DND-41 (cell line): Measurements from ENCODE around the gene TRAPPC5.

Source experiments
- EZH2 ChIP-seq: IDR thresholded peaks from 3 replicates; pipeline ENCODE4 v1.6.1; 2012; ENCODE audit warnings: borderline replicate concordance, low read depth, mild to moderate bottlenecking, moderate library complexity, low read length, inconsistent platforms; ENCODE audit not compliant: severe bottlenecking
- TF ChIP-seq, protein P1 (sequence below): IDR thresholded peaks from 2 replicates; pipeline ENCODE4 v1.5.1; 2012; ENCODE audit warnings: borderline replicate concordance, low read length, moderate library complexity, mild to moderate bottlenecking; ENCODE audit not compliant: poor library complexity, severe bottlenecking; ENCODE audit errors: extremely low read depth

DNA sequence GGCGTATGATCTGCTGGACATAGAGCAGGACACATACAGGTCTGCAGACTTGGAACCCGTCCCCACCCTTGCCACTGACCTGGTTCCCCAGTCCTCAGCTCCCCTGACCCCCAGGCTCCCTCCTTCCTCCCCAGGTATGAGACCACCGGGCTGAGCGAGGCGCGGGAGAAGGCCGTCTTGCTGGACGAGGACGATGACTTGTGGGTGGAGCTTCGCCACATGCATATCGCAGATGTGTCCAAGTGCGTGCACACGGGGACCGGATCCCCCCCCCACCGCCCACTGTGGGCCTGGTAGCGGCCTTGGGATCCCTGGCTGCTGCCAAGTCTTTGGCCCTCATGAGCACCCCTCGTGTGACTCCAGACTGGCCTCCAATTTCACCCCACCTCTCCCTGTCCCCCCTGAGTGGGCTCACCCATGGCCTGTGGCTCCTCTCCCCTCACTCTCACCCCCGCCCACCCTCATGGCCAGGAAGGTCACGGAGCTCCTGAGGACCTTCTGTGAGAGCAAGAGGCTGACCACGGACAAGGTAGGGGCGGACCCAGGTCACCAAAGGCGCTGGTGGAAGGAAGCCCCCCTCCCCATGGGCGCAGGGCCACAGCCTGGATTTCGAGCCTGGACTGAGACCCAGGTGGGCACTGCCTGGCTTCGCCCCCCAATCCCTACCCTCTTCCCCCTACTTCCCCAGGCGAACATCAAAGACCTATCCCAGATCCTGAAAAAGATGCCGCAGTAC is 38.2 kb upstream of the TRAPPC5 start:
- TF ChIP-seq, protein P1, sequence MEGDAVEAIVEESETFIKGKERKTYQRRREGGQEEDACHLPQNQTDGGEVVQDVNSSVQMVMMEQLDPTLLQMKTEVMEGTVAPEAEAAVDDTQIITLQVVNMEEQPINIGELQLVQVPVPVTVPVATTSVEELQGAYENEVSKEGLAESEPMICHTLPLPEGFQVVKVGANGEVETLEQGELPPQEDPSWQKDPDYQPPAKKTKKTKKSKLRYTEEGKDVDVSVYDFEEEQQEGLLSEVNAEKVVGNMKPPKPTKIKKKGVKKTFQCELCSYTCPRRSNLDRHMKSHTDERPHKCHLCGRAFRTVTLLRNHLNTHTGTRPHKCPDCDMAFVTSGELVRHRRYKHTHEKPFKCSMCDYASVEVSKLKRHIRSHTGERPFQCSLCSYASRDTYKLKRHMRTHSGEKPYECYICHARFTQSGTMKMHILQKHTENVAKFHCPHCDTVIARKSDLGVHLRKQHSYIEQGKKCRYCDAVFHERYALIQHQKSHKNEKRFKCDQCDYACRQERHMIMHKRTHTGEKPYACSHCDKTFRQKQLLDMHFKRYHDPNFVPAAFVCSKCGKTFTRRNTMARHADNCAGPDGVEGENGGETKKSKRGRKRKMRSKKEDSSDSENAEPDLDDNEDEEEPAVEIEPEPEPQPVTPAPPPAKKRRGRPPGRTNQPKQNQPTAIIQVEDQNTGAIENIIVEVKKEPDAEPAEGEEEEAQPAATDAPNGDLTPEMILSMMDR: no peak
- TF ChIP-seq EZH2: no peak
